Nephron (organoid): ENCODE measurements around the gene ZNF488.
A peak's percentile ranks its signal among the peaks of the same experiment; 100 is the strongest.

ENCODE experiments used
- H3K27ac Mint-ChIP-seq, 3 experiments: 2 replicates each; pipeline ENCODE4 v1.8.0; 2020; ENCODE audit warnings: mixed read lengths in 3 of 3, mild to moderate bottlenecking in 2 of 3, moderate library complexity in 1 of 3
- H3K27me3 Mint-ChIP-seq: 2 replicates; pipeline ENCODE4 v1.8.0; 2021; ENCODE audit warnings: low read depth, mild to moderate bottlenecking, moderate library complexity, mixed read lengths
- H3K36me3 Mint-ChIP-seq: 2 replicates; pipeline ENCODE4 v1.8.0; 2020; ENCODE audit warnings: low read depth, mixed read lengths
- H3K4me1 Mint-ChIP-seq: 2 replicates; pipeline ENCODE4 v1.8.0; 2020; ENCODE audit warnings: mixed read lengths
- H3K4me3 Mint-ChIP-seq, 3 experiments: 2 replicates each; pipeline ENCODE4 v1.8.0; 2020; ENCODE audit warnings: mild to moderate bottlenecking in 3 of 3, mixed read lengths in 3 of 3, moderate library complexity in 2 of 3
- H3K9me3 Mint-ChIP-seq: 2 replicates; pipeline ENCODE4 v1.8.0; 2020; ENCODE audit warnings: mixed read lengths
- CTCF ChIP-seq, 3 experiments: fragments of 200-600 bp; sonication (generic); IDR thresholded peaks; one replicate each; pipeline ENCODE4 v1.5.0; 2021; ENCODE audit warnings: antibody characterized with exemption in 3 of 3; ENCODE audit not compliant: unreplicated experiment in 3 of 3

ZNF488 gene

GRCh38 chr10:47403446-47404318 lies 19.6 kb upstream of the ZNF488 start:
- peak overlapping the region in 1 of 3 experiments; percentile 34 for H3K4me3 Mint-ChIP-seq
- TF ChIP-seq CTCF (IDR thresholded peaks at IDR 0.05; ENCODE audit: unreplicated experiment in 3 of 3): no peak
- peaks cover 21% of the 10 kb centered on the region for H3K4me1 Mint-ChIP-seq
- peak overlapping the region; percentile 95 to 98 (median 97) for H3K27ac Mint-ChIP-seq
- no peaks in the 10 kb centered on the region for H3K27me3 Mint-ChIP-seq
- H3K36me3 Mint-ChIP-seq: no peaks in the 10 kb centered on the region
- no peaks in the 10 kb centered on the region for H3K9me3 Mint-ChIP-seq

DNA sequence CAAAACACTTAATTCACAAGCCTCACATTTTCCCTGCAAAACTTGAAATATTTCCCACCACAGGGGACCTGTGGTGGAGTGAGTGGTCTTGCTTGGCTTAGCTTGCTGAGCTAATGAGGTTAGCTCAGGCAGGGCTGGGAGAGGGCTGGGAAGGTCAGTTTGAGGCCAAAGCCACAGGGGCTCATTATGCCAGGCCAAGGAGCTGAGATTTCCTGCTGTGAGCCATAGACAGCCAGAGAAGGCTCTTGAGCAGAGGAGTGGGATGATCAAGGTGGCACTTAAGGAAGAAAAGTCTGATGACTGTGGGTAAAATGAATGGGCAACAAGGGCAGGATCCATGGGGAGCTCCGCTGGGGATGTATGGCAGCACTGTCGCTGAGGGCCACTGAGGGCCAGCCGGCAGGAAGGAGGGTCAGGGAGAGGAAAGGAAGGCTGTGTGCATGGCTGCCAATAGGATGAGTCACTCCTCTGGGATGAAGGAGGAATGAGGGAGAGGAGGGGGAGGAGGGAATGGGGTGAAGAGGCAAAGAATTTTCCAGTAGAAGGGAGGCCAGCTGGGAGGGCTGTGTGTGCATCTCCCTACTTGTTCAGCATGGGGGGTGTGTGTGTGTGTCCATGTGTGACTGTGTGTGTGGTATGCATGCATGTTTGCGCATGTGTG lies 18.7 kb upstream of the ZNF488 start:
- H3K9me3 Mint-ChIP-seq: no peaks in the 10 kb centered on the region
- TF ChIP-seq CTCF (IDR thresholded peaks at IDR 0.05; ENCODE audit: unreplicated experiment in 3 of 3): no peak
- H3K4me3 Mint-ChIP-seq: peak overlapping the region; percentile 15 to 34 (median 26)
- H3K27ac Mint-ChIP-seq: peak overlapping the region; percentile 95 to 98 (median 97)
- no peaks in the 10 kb centered on the region for H3K27me3 Mint-ChIP-seq
- peaks cover 21% of the 10 kb centered on the region for H3K4me1 Mint-ChIP-seq
- H3K36me3 Mint-ChIP-seq: no peaks in the 10 kb centered on the region

GRCh38 chr10:47401874-47402640 lies 18.0 kb upstream of the ZNF488 start:
- no peaks in the 10 kb centered on the region for H3K27me3 Mint-ChIP-seq
- no peaks in the 10 kb centered on the region for H3K9me3 Mint-ChIP-seq
- H3K4me3 Mint-ChIP-seq: peak overlapping the region in 1 of 3 experiments; percentile 34
- H3K4me1 Mint-ChIP-seq: peaks cover 21% of the 10 kb centered on the region
- H3K36me3 Mint-ChIP-seq: no peaks in the 10 kb centered on the region
- peak overlapping the region; percentile 95 to 98 (median 97) for H3K27ac Mint-ChIP-seq
- no peak for TF ChIP-seq CTCF (IDR thresholded peaks at IDR 0.05; ENCODE audit: unreplicated experiment in 3 of 3)

- Mint-ChIP-seq H3K27ac (peak overlapping the region; percentile 32 to 97 (median 60)), H3K4me1 (peaks cover 21% of the 10 kb centered on the region), H3K4me3 (no peak overlapping the region), H3K36me3 (no peaks in the 10 kb centered on the region), H3K9me3 (no peaks in the 10 kb centered on the region), H3K27me3 (peaks cover 3% of the 10 kb centered on the region)
- TF ChIP-seq CTCF (IDR thresholded peaks at IDR 0.05; ENCODE audit: unreplicated experiment in 3 of 3): no peak
Measured at GRCh38 chr10:47401210-47401609, 17.1 kb upstream of the ZNF488 start.

- peak overlapping the region; percentile 32 to 97 (median 60) for H3K27ac Mint-ChIP-seq
Measured at GRCh38 chr10:47400786-47401185, 16.7 kb upstream of the ZNF488 start.

More at GRCh38 chr10:47400786-47401185, 16.7 kb upstream of the ZNF488 start:
- Mint-ChIP-seq H3K9me3 (no peaks in the 10 kb centered on the region), H3K27me3 (peaks cover 3% of the 10 kb centered on the region), H3K36me3 (no peaks in the 10 kb centered on the region), H3K4me1 (peaks cover 21% of the 10 kb centered on the region), H3K4me3 (no peak overlapping the region)
- TF ChIP-seq CTCF (IDR thresholded peaks at IDR 0.05; ENCODE audit: unreplicated experiment in 3 of 3): no peak
